Measurements from ENCODE around the gene EGLN2. TPM values are rescaled to one million over a fixed set of nuclear protein-coding genes. Genes with fewer than 3 reads are reported as not detected.
"Not testable (repeated sequence)": the region's sequence is repeated elsewhere in the genome, so short reads cannot be mapped to it uniquely, and the experiment has no call there.

Gene EGLN2
- total and polyA plus RNA-seq, 3 experiments from 2014 or later: 101 to 174 (median 103) TPM

- Mint-ChIP-seq H3K27ac (peak overlapping the region in 2 of 8 donors; percentile 64 to 79), H3K27me3 (peaks cover 0 to 4% of the 10 kb centered on the region in 2 donors), H3K9me3 (no peaks in the 10 kb centered on the region), H3K4me3 (no peak overlapping the region), H3K36me3 (peaks cover 0 to 3% (median 2%) of the 10 kb centered on the region in 3 donors), H3K4me1 (peaks cover 41 to 51% (median 48%) of the 10 kb centered on the region in 3 donors)
- POLR2A ChIA-PET: no interaction called here
- H3K9me3 ChIP-seq (ENCODE audit: low read length): no peaks in the 10 kb centered on the region
- H3K36me3 ChIP-seq (ENCODE audit: insufficient read depth, low read length): no peaks in the 10 kb centered on the region
- DNase-seq: no peak
- no peak overlapping the region for H3K4me3 ChIP-seq (ENCODE audit: low read length)
- no peaks in the 10 kb centered on the region for H3K27me3 ChIP-seq (ENCODE audit: insufficient read depth, low read length, poor library complexity, severe bottlenecking)
- CTCF ChIA-PET: no interaction called here
- no peak overlapping the region for H3K27ac ChIP-seq (ENCODE audit: low read depth, low read length)
- H3K4me1 ChIP-seq (ENCODE audit: insufficient read depth, low read length): peaks cover 28% of the 10 kb centered on the region
Observed at GRCh38 chr19:40815223-40815622, 16.2 kb downstream of the EGLN2 start.

DNA sequence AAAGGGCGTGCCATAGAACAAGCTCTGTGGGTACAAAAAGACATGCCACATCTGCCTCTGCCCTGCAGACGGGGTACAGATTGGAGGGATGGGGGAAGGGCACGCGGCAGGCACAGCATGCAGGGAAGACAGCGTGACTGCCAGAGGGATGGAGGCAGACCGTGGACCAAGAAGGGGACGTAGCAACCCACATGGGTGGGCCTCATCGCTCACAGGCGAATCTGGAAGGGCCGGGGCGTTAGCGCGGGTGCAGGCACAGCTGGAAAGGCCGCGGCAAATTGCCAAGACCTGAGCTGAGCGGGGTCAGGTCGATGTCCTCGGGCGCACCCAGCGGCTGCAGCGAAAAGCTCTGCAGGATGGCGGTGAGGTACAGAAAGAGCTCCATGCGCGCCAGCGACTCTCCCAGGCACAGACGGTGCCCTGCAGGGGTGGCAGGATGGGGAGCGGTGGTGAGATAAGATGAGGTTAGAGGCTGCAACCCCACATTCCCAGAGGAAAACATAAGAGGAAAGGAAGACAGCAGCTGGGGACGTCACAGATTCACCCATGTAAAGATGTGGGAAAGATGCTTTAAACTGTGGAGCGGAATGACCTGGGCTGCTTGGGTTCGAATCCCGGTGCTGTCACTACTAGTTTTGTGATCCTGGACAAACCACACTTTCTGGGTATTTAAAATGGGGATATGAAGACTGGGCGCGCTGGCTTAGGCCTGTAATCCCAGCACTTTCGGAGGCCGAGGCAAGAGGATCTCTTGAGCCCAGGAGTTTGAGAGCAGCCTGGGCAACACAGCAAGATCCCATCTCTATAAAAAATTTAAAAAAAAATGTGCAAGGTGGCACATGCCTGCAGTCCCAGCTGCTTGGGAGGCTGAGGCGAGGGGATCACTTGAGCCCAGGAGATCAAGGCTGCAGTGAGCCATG, 19.7 kb downstream of the EGLN2 start:
- not testable (repeated sequence) for H3K27me3 ChIP-seq (ENCODE audit: insufficient read depth, low read length, poor library complexity, severe bottlenecking); H3K9me3 Mint-ChIP-seq; H3K9me3 ChIP-seq (ENCODE audit: low read length); H3K27me3 Mint-ChIP-seq; H3K36me3 ChIP-seq (ENCODE audit: insufficient read depth, low read length); H3K36me3 Mint-ChIP-seq
- ChIA-PET POLR2A (interaction anchor here (1.0 to 1.6 kb wide), 3 partner anchors 14 to 156 kb away, joined by 3 to 7 read pairs (median 3); no protein-coding TSS in a partner anchor), CTCF (interaction anchor here (1.0 to 3.6 kb wide), 17 partner anchors 11 to 325 kb away, joined by 3 to 46 read pairs (median 4); partner anchors contain the start of genes ACTMAP, COQ8B, EGLN2 and ITPKC)
- Histone ChIP-seq H3K27ac (ENCODE audit: low read depth, low read length) (peak overlapping the region; percentile 31), H3K4me1 (ENCODE audit: insufficient read depth, low read length) (peaks cover 19% of the 10 kb centered on the region), H3K4me3 (ENCODE audit: low read length) (peak overlapping the region; percentile 61)
- peak; percentile 69 to 82 (median 72) for DNase-seq
- Mint-ChIP-seq H3K27ac (peak overlapping the region; percentile 12 to 97 (median 92)), H3K4me3 (peak overlapping the region; percentile 60 to 90 (median 86)), H3K4me1 (peaks cover 21 to 33% (median 26%) of the 10 kb centered on the region in 3 donors)

- CTCF ChIA-PET: interaction anchor here (0.9 to 3.6 kb wide), 20 partner anchors 12 to 325 kb away, joined by 3 to 46 read pairs (median 4); partner anchors contain the start of genes COQ8B, EGLN2, ITPKC and RAB4B
- H3K9me3 ChIP-seq (ENCODE audit: low read length); H3K27ac ChIP-seq (ENCODE audit: low read depth, low read length); H3K27me3 ChIP-seq (ENCODE audit: insufficient read depth, low read length, poor library complexity, severe bottlenecking); H3K27me3 Mint-ChIP-seq; H3K36me3 Mint-ChIP-seq; H3K9me3 Mint-ChIP-seq; H3K36me3 ChIP-seq (ENCODE audit: insufficient read depth, low read length); H3K4me3 ChIP-seq (ENCODE audit: low read length): not testable (repeated sequence)
- peaks cover 19% of the 10 kb centered on the region for H3K4me1 ChIP-seq (ENCODE audit: insufficient read depth, low read length)
- Mint-ChIP-seq H3K4me1 (peaks cover 23 to 38% (median 26%) of the 10 kb centered on the region in 3 donors), H3K27ac (peak overlapping the region; percentile 30 to 97 (median 86)), H3K4me3 (peak overlapping the region in 5 of 7 donors; percentile 19 to 61 (median 32))
- peak; percentile 54 to 72 (median 57) for DNase-seq
- POLR2A ChIA-PET: interaction anchor here (0.6 to 1.6 kb wide), 4 partner anchors 9 to 156 kb away, joined by 3 to 7 read pairs (median 4); no protein-coding TSS in a partner anchor
Observed at GRCh38 chr19:40819479-40820234, 20.7 kb downstream of the EGLN2 start.

DNA sequence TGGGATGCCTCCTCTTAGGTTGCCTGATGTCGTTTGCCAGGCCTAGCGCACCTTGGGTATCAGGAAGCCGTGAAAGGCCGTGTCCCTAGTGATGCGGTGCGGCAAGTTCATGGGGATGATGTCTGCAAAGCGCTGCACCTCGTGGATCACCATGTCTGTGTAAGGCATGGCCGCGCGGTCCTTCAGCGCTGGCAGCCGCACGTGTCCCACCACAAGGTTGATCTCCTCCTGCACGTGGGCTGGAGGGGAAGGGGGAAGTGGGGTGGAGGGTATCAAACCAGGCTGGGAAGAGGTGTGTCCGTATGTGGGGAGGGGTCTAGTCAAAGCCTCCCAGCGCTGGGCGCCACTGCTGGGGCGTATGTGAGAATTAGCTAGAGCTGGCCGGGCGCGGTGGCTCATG, 23.2 kb downstream of the EGLN2 start:
- no peak for DNase-seq
- peaks cover 2 to 6% (median 6%) of the 10 kb centered on the region in 3 donors for H3K36me3 Mint-ChIP-seq
- CTCF ChIA-PET: no interaction called here

DNA sequence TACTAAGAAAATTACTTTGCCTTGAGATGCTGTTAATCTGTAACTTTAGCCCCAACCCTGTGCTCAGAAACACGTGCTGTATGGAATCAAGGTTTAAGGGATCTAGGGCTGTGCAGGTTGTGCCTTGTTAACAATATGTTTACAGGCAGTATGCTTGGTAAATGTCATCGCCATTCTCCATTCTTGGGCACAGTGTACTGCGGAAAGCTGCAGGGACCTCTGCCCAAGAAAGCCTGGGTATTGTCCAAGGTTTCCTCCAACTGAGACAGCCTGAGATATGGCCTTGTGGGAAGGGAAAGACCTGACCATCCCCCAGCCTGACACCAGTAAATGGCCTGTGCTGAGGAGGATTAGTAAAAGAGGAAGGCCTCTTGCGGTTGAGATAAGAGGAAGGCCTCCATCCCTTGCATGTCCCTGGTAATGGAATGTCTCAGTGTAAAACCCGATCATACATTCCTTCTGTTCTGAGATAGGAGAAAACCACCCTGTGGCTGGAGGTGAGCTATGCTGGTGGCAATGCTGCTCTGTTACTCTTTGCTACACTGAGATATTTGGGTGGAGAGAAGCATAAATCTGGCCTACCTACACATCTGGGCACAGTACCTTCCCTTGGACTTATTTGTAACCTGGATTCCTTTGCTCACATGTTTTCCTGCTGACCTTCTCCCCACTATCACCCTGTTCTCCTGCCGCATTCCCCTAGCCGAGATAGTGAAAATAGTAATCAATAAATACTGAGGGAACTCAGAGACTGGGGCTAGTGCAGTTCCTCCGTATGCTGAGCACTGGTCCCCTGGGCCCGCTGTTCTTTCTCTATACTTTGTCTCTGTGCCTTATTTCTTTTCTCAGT, 23.9 kb downstream of the EGLN2 start:
- H3K4me3 Mint-ChIP-seq; H3K36me3 Mint-ChIP-seq; DNase-seq; H3K4me3 ChIP-seq (ENCODE audit: low read length); POLR2A ChIA-PET; H3K36me3 ChIP-seq (ENCODE audit: insufficient read depth, low read length); H3K27me3 Mint-ChIP-seq; H3K9me3 Mint-ChIP-seq; H3K9me3 ChIP-seq (ENCODE audit: low read length); H3K27me3 ChIP-seq (ENCODE audit: insufficient read depth, low read length, poor library complexity, severe bottlenecking): not testable (repeated sequence)
- H3K27ac ChIP-seq (ENCODE audit: low read depth, low read length): peak overlapping the region; percentile 38
- peaks cover 39 to 63% (median 48%) of the 10 kb centered on the region in 3 donors for H3K4me1 Mint-ChIP-seq
- CTCF ChIA-PET: interaction anchor here (2.0 kb wide), 1 partner anchor 160 kb away, joined by 10 read pairs; no protein-coding TSS in a partner anchor
- H3K27ac Mint-ChIP-seq: peak overlapping the region in 6 of 8 donors; percentile 3 to 84 (median 51)
- peaks cover 34% of the 10 kb centered on the region for H3K4me1 ChIP-seq (ENCODE audit: insufficient read depth, low read length)

More for the DNA sequence above, 23.2 kb downstream of the EGLN2 start:
- no peaks in the 10 kb centered on the region for H3K36me3 ChIP-seq (ENCODE audit: insufficient read depth, low read length)
- H3K9me3 Mint-ChIP-seq: peaks cover 0 to 1% (median 0%) of the 10 kb centered on the region in 5 donors
- no peaks in the 10 kb centered on the region for H3K27me3 ChIP-seq (ENCODE audit: insufficient read depth, low read length, poor library complexity, severe bottlenecking)
- no peak overlapping the region for H3K27ac ChIP-seq (ENCODE audit: low read depth, low read length)
- H3K4me1 ChIP-seq (ENCODE audit: insufficient read depth, low read length): peaks cover 33% of the 10 kb centered on the region
- peak overlapping the region in 3 of 8 donors; percentile 3 to 84 (median 14) for H3K27ac Mint-ChIP-seq
- H3K4me3 ChIP-seq (ENCODE audit: low read length): no peak overlapping the region
- POLR2A ChIA-PET: no interaction called here
- peaks cover 38 to 62% (median 48%) of the 10 kb centered on the region in 3 donors for H3K4me1 Mint-ChIP-seq
- no peaks in the 10 kb centered on the region for H3K9me3 ChIP-seq (ENCODE audit: low read length)
- H3K27me3 Mint-ChIP-seq: no peaks in the 10 kb centered on the region
- H3K4me3 Mint-ChIP-seq: no peak overlapping the region

- H3K36me3 ChIP-seq (ENCODE audit: insufficient read depth, low read length); H3K27me3 ChIP-seq (ENCODE audit: insufficient read depth, low read length, poor library complexity, severe bottlenecking); DNase-seq; H3K27ac ChIP-seq (ENCODE audit: low read depth, low read length); H3K4me3 Mint-ChIP-seq; H3K9me3 Mint-ChIP-seq; POLR2A ChIA-PET; H3K9me3 ChIP-seq (ENCODE audit: low read length); H3K27me3 Mint-ChIP-seq; H3K4me3 ChIP-seq (ENCODE audit: low read length): not testable (repeated sequence)
- peaks cover 24 to 47% (median 34%) of the 10 kb centered on the region in 3 donors for H3K4me1 Mint-ChIP-seq
- peaks cover 5 to 10% (median 7%) of the 10 kb centered on the region in 3 donors for H3K36me3 Mint-ChIP-seq
- peaks cover 18% of the 10 kb centered on the region for H3K4me1 ChIP-seq (ENCODE audit: insufficient read depth, low read length)
- H3K27ac Mint-ChIP-seq: peak overlapping the region in 4 of 8 donors; percentile 86 to 95 (median 90)
- CTCF ChIA-PET: interaction anchor here (2.0 kb wide), 1 partner anchor 162 kb away, joined by 10 read pairs; no protein-coding TSS in a partner anchor
Observed at GRCh38 chr19:40824916-40825315, 25.9 kb downstream of the EGLN2 start.

DNA sequence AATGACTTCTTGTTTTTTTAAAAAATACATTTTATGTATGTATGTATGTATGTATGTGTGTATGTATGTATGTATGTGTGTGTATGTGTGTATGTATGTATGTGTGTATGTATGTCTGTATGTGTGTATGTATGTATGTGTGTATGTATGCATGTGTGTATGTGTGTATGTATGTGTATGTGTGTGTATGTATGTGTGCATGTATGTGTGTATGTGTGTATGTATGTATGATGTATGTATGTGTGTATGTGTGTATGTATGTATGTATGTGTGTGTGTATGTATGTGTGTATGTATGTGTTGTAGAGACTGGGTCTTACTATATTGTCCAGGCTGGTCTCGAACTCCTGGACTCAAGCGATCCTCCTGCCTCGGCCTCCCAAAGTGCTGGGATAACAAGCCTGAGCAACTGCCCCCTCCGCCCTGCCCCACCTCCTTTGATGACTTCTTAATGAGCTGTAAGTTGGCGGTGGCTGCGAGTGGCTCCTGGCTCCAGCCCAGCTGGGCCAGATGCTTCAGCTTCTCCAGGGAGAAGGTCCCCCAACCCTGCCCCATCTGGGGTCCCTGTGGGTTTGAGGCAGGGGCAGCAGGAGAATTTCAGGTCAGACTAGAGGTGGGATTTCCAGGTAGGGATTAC, 26.6 kb downstream of the EGLN2 start:
- Mint-ChIP-seq H3K27ac (peak overlapping the region in 7 of 8 donors; percentile 32 to 95 (median 86)), H3K4me3 (peak overlapping the region in 5 of 7 donors; percentile 19 to 61 (median 45)), H3K4me1 (peaks cover 24 to 46% (median 33%) of the 10 kb centered on the region in 3 donors), H3K36me3 (peaks cover 5 to 13% (median 7%) of the 10 kb centered on the region in 3 donors)
- H3K4me3 ChIP-seq (ENCODE audit: low read length); H3K36me3 ChIP-seq (ENCODE audit: insufficient read depth, low read length); H3K9me3 Mint-ChIP-seq; DNase-seq; H3K27me3 ChIP-seq (ENCODE audit: insufficient read depth, low read length, poor library complexity, severe bottlenecking); H3K9me3 ChIP-seq (ENCODE audit: low read length); POLR2A ChIA-PET; H3K27me3 Mint-ChIP-seq; H3K27ac ChIP-seq (ENCODE audit: low read depth, low read length): not testable (repeated sequence)
- peaks cover 18% of the 10 kb centered on the region for H3K4me1 ChIP-seq (ENCODE audit: insufficient read depth, low read length)
- CTCF ChIA-PET: interaction anchor here (2.0 kb wide), 1 partner anchor 163 kb away, joined by 10 read pairs; no protein-coding TSS in a partner anchor

Measured in CD8-positive, alpha-beta memory T cell (primary cell).